Stimulated activated CD8-positive, alpha-beta memory T cell treated with anti-CD3 and anti-CD28 coated beads, Interleukin-15, amount 100 ng/mL, for 4 hours (primary cell): ENCODE measurements around the gene MVD.
"Not testable (repeated sequence)": the region's sequence is repeated elsewhere in the genome, so short reads cannot be mapped to it uniquely, and the experiment has no call there.

Experiments used
- DNase-seq, 2 donors: peaks; one replicate each; pipeline ENCODE4 v3.0.0-alpha.2; 2020; ENCODE audit warnings: low read depth in 2 of 2

MVD gene

GRCh38 chr16:88626646-88627045 is 36.2 kb downstream of the MVD start:
- no peak for DNase-seq

DNA sequence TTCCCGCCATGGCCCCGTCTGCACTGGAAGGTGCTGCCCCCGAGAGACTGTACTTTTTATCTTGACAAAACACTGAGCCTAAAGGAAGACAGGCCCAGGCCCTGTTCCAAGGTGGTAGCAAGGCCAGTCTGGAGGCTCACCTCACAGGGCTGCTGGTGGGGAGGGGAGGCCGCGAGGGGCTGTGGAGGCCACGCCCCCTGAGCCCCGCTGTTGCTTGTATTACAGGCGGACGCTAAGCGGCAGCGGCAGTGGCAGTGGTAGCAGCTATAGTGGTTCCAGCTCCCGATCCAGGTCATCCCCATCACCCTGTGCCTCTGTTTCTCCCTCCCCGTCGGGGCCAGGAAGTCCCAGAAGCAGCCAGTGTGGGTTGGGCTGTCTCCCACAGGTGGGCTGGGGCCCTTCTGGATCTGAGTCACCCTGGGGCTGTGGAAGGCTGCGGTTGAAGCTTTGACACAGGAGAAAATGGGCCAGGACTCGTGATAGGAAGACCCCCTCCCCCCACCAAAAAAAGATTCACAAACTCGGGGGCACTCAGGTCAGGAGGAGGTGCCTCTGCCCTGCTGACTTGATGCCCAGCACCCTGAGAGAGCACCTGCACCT is 37.8 kb downstream of the MVD start:
- no peak for DNase-seq

DNA sequence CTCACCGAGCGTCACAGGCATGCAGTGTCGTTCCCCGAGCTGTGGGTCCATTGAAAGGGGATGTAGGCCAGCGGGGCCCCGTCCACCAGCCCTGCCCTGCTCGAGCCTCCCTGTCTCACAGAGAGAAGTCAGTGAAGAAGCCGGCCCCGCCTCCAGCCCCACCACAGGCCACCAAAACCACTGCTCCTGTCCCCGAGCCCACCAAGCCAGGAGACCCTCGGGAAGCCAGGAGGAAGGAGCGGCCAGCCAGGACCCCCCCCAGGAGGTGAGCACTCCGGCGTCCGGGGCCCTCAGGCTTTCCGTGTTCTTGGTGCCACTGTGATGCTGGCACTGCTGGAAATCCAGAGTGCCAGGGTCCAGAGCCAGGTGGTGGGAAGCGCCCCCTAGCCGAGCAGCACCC is 38.4 kb downstream of the MVD start:
- no peak for DNase-seq

GRCh38 chr16:88623858-88624257 is 39.0 kb downstream of the MVD start:
- DNase-seq = no peak

DNA sequence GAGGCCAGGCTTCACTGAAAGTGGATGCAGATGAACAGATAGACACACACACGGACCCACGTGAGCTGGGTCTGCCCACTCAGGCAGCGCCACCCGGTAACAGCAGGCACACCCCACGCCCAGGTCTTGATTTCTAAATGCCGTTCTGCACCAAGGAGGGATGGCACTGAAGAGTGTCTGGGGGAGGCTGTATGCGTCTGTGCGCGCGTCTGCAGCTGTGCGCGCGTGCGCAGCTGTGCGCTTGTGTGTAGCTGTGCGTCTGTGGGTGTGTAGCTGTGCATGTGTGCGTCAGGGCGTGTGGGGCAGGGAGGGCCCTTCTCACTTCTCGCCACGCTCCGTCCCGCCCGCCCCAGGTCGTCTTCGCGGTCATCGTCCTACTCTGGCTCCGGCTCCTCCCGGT is 40.0 kb downstream of the MVD start:
- DNase-seq = no peak

GRCh38 chr16:88622125-88622524 is 40.8 kb downstream of the MVD start:
- DNase-seq = no peak

- peak; percentile 41 to 47 for DNase-seq
Observed at GRCh38 chr16:88619859-88620815, 42.8 kb downstream of the MVD start.

DNA sequence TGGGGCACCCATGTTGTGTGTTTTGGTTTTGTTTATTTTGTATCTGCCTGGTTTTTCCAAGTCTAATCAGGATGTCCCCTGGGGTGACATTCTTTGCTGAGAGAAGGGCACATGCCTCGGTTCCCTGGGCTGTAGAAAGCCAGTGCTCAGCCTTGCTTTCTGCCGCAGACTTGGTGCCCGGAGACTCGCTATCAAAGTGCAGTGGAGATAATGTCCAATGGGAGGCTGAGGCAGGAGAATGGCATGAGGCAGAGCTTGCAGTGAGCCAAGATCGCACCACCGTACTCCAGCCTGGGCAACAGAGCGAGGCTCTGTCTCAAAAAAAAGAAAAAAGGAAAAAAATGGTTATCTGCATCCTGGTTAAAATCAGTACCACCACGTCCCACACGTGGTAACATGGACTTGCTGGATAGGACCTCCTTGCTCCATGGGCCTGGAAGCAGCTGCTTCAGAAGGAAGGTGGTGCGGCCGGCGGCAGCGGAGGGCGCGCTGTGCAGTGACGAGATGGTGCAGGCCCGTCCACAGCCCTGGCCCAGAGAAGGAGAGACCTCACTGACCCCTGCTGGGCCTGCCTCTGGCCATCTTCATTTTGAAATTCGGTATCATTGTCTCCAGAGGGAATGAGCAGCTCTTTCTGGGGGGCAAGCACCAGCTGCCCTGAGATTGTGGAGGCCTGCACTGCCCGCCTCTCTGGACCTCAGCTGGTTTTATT is 43.8 kb downstream of the MVD start:
- DNase-seq = no peak

DNA sequence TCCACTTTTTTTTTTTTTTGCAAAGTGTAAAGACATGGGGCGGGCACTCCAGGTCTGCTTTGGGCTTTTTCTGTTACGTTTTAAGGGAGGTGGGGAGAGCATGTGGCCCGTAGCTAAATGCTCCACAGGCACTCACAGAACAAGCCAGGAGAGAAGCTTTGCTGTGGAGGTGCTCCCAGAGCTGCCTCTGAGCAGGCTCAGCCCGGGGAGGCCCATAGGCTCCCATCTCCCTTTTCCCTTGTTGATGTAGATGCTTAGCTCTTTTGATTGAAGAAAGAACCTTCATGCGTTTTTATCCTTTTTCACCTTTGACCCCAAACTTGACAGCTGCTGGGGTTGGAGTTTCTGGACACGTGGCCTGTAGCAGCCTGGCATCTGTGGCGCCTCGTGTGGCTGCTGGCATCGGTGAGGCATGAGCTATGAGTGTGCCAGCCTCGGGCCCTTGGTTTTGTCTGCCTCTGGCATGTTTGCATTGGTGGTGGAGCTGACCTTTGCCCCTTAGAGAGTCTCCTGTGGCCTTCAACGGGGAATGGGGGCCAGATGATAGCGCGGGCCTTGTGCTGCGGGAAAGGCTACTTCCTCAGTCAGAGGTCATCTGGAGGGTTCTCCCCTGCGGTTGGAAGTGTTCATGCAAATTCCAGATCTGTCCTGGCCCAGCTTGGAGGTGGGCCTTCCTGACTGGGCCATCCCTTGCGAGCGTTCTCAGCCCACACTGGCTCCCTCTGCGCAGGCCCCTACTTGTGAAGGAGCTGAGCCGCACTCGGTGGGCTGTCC is 44.5 kb downstream of the MVD start:
- no peak for DNase-seq

GRCh38 chr16:88617268-88618031 is 45.4 kb downstream of the MVD start:
- no peak for DNase-seq

DNA sequence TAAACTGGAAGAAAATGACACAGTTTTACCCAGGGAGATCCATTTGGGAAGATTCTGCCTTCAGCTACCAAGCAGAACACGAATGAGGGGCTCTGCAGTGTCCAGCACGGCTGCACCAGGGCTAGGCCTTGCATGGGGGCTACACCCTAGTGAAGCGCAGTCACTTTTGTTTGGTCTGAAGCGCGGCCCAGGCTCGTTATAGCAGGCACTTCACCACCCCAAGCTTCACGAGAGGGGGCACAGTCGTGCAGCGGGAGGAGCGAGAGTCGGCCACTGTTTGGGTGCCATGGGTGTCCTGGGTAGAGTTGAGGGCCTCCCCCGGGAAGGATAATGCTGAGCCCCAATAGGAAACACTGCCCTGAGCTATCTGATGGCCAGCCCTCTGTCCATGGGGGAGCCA is 46.2 kb downstream of the MVD start:
- DNase-seq = no peak

GRCh38 chr16:88616320-88616719 is 46.6 kb downstream of the MVD start:
- DNase-seq = no peak

GRCh38 chr16:88614818-88615580 is 47.9 kb downstream of the MVD start:
- no peak for DNase-seq

- DNase-seq = no peak
Observed at GRCh38 chr16:88613911-88614817, 48.7 kb downstream of the MVD start.

DNA sequence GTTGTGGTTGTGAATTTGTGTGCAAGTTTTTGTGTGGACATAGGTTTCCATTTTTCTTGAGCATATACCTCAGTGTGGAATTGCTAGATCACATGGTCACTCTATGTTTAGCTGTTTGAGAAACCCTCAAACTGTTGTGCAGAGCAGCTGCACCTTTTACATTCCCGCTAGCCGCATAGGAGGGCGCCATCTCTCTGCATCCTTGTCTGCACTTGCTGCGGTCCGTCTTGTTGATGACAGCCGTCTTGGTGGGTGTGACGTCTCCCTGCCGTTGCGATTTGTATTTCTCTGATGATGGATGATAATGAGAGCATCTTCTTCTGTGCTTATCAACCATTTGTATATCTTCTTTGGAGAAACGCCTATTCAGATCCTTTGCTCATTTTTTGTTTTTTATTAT is 49.6 kb downstream of the MVD start:
- DNase-seq = no peak

- no peak for DNase-seq
Observed at GRCh38 chr16:88610909-88611812, 51.7 kb downstream of the MVD start.

DNA sequence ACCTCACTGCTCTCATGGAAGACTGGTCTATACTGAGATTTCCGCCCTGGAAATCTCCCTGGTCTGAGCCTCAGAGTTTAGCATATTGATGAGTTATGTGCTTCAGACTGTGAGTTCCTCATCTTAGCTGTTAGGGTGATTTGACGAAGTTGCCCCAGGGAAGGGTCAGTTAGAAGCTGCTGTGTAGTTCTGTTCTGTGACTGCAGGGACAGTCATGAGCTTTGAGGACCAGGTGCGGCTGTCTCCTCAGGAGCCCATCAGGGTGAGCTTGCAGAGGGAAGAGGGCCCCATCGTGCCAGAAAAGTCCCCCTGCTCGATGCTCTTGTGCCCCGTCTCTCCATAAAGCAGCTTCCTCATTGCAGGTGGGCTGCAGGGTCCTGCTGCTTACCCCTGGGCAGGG is 52.8 kb downstream of the MVD start:
- DNase-seq = no peak

DNA sequence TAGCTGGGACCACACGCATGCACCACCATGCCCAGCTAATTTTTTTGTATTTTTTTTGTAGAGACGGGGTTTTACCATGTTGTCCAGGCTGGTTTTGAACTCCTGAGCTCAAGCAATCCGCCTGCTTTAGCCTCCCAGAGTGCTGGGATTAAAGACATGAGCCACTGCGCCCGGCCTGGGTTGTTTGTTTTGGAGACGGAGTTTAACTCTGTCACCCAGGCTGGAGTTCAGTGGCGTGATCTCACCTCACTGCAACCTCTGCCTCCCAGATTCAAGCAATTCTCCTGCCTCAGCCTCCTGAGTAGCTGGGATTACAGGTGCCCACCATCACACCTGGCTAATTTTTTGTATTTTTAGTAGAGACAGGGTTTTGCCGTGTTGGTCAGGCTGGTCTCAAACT is 53.5 kb downstream of the MVD start:
- not testable (repeated sequence) for DNase-seq
